Measurements from ENCODE around the gene SPTSSA. TPM values are rescaled to one million over a fixed set of nuclear protein-coding genes. Genes with fewer than 3 reads are reported as not detected.

SPTSSA gene
- total RNA-seq, 2 donors from 2014 or later: 9.4 to 10.8 TPM

GRCh38 chr14:34449819-34450541 is 12.1 kb downstream of the SPTSSA start:
- Histone ChIP-seq H3K9me3 (no peaks in the 10 kb centered on the region), H3K4me3 (no peak overlapping the region), H3K27me3 (no peaks in the 10 kb centered on the region), H3K4me1 (no peaks in the 10 kb centered on the region), H3K27ac (no peak overlapping the region), H3K36me3 (peaks cover 6% of the 10 kb centered on the region)
- TF ChIP-seq CTCF (IDR thresholded peaks at IDR 0.05): no peak
- DNase-seq (ENCODE audit: low spot score): no peak

GRCh38 chr14:34439090-34439489 is 22.9 kb downstream of the SPTSSA start:
- Histone ChIP-seq H3K36me3 (no peaks in the 10 kb centered on the region), H3K27me3 (no peaks in the 10 kb centered on the region), H3K27ac (no peak overlapping the region), H3K4me1 (peaks cover 0 to 4% of the 10 kb centered on the region in 2 donors), H3K9me3 (no peaks in the 10 kb centered on the region), H3K4me3 (no peak overlapping the region)
- DNase-seq (ENCODE audit: low spot score): no peak
- TF ChIP-seq CTCF (IDR thresholded peaks at IDR 0.05): no peak

- H3K27me3 ChIP-seq: no peaks in the 10 kb centered on the region
- no peaks in the 10 kb centered on the region for H3K36me3 ChIP-seq
- no peak for DNase-seq (ENCODE audit: low spot score)
- H3K4me1 ChIP-seq: peaks cover 0 to 4% of the 10 kb centered on the region in 2 donors
- H3K27ac ChIP-seq: no peak overlapping the region
- no peak overlapping the region for H3K4me3 ChIP-seq
- no peaks in the 10 kb centered on the region for H3K9me3 ChIP-seq
- TF ChIP-seq CTCF (IDR thresholded peaks at IDR 0.05): no peak
Observed at GRCh38 chr14:34438438-34438837, 23.6 kb downstream of the SPTSSA start.

- Histone ChIP-seq H3K36me3 (no peaks in the 10 kb centered on the region), H3K4me3 (no peak overlapping the region), H3K27ac (no peak overlapping the region), H3K9me3 (no peaks in the 10 kb centered on the region), H3K27me3 (no peaks in the 10 kb centered on the region), H3K4me1 (peaks cover 0 to 4% of the 10 kb centered on the region in 2 donors)
- no peak for DNase-seq (ENCODE audit: low spot score)
- no peak for TF ChIP-seq CTCF (IDR thresholded peaks at IDR 0.05)
Observed at GRCh38 chr14:34437729-34438080, 24.3 kb downstream of the SPTSSA start.

- Histone ChIP-seq H3K4me3 (no peak overlapping the region), H3K27me3 (no peaks in the 10 kb centered on the region), H3K9me3 (no peaks in the 10 kb centered on the region), H3K4me1 (peaks cover 0 to 4% of the 10 kb centered on the region in 2 donors), H3K27ac (no peak overlapping the region), H3K36me3 (no peaks in the 10 kb centered on the region)
- no peak for DNase-seq (ENCODE audit: low spot score)
- TF ChIP-seq CTCF (IDR thresholded peaks at IDR 0.05): no peak
Observed at GRCh38 chr14:34436960-34437728, 24.9 kb downstream of the SPTSSA start.

All from right atrium auricular region (tissue), 2 donors.